Prostate gland (tissue), 2 donors: Measurements from ENCODE around the gene MAML3. TPM values are rescaled to one million over a fixed set of nuclear protein-coding genes. Genes with fewer than 3 reads are reported as not detected.

Source experiments
- DNase-seq: peaks from one replicate; pipeline ENCODE4 v3.0.0-alpha.2; 2019; ENCODE audit warnings: low spot score
- H3K27ac ChIP-seq, 2 donors: fragments of 200-600 bp; sonication (generic); 2 replicates each; pipeline ENCODE4 v1.5.1; 2017 to 2019
- H3K27me3 ChIP-seq: fragments of 200-600 bp; sonication (generic); replicated peaks from 2 replicates; pipeline ENCODE4 v1.5.1; 2019; ENCODE audit not compliant: insufficient read depth
- H3K36me3 ChIP-seq, 2 donors: fragments of 200-600 bp; sonication (generic); 1 replicate in 1 of 2; 2 replicates in 1 of 2; pipeline versions ENCODE4 v1.5.1 to v1.8.1; 2017 to 2019
- H3K4me1 ChIP-seq: fragments of 200-600 bp; sonication (generic); replicated peaks from 2 replicates; pipeline ENCODE4 v1.5.1; 2019
- H3K4me3 ChIP-seq, 2 donors: fragments of 200-600 bp; sonication (generic); 2 replicates each; pipeline ENCODE4 v1.5.1; 2017 to 2019
- H3K9me3 ChIP-seq: fragments of 200-600 bp; sonication (generic); 2 replicates; pipeline ENCODE4 v1.5.1; 2017
- POLR2A ChIP-seq: fragments of 450-650 bp; IDR thresholded peaks from one replicate; pipeline ENCODE4 v1.6.1; 2016; ENCODE audit warnings: antibody characterized with exemption, mild to moderate bottlenecking
- POLR2AphosphoS5 ChIP-seq: sonication (generic); formaldehyde crosslinking; IDR thresholded peaks from one replicate; pipeline ENCODE4 v1.6.1; 2017; ENCODE audit warnings: antibody characterized with exemption
- WGBS: methylation state at CpG from one replicate; pipeline ENCODE4 v1.1.5; 2018; 5-methylcytosine and 5-hydroxymethylcytosine counted together
- intact Hi-C: fragments of 100-400 bp; cut with DNase I; formaldehyde crosslinking; loops from one replicate; pipeline ENCODE4 v1.14.2; 2022
- total RNA-seq, 2 donors: library from RNA; depleted of rRNA; stranded (reverse); fragments of >200 nt; gene quantifications; one replicate each; pipeline ENCODE4 v1.1.0, GENCODE V29; 2016
- TF ChIP-seq, protein P1 (sequence below), 4 experiments: fragments of 200-600 bp in 2 of 4; fragments of 450-650 bp in 2 of 4; sonication (generic) in 2 of 4; IDR thresholded peaks; 1 replicate in 3 of 4; 2 replicates in 1 of 4; pipeline ENCODE4 v1.5.1; 2016 to 2019; ENCODE audit warnings: antibody characterized with exemption in 4 of 4, mild to moderate bottlenecking in 2 of 4, moderate library complexity in 2 of 4

MAML3 gene
- total RNA-seq, 2 donors from 2014 or later, result 15.0 to 30.6 TPM

DNA sequence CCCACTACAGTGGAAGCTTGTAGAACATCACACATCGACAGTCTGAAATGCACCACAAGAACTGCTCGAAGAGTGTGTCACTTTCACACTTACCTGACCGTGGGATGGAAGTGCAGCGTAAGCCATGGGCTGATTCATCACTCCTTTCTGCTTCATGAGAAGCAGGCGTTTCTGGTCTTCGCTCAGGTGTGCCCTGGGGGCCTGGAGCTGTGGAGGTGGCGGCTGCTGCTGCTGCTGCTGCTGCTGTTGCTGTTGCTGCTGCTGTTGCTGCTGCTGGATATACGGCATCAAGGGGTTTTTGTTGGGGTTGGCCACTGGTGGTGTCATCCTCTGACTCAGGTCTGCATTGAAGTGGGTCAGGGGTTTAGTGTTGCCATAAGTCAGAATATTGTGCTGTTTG is 264.7 kb downstream of the MAML3 start:
- Histone ChIP-seq H3K27me3 (no peaks in the 10 kb centered on the region), H3K36me3 (no peaks in the 10 kb centered on the region), H3K4me3 (no peak overlapping the region), H3K27ac (peak overlapping the region in 1 of 2 donors; percentile 27), H3K9me3 (no peaks in the 10 kb centered on the region), H3K4me1 (peaks cover 5% of the 10 kb centered on the region)
- no peak for DNase-seq
- WGBS, result 68% methylated on average over 8 of the region's 8 CpGs
- intact Hi-C loops, result no loop called here
- TF ChIP-seq, protein P1, sequence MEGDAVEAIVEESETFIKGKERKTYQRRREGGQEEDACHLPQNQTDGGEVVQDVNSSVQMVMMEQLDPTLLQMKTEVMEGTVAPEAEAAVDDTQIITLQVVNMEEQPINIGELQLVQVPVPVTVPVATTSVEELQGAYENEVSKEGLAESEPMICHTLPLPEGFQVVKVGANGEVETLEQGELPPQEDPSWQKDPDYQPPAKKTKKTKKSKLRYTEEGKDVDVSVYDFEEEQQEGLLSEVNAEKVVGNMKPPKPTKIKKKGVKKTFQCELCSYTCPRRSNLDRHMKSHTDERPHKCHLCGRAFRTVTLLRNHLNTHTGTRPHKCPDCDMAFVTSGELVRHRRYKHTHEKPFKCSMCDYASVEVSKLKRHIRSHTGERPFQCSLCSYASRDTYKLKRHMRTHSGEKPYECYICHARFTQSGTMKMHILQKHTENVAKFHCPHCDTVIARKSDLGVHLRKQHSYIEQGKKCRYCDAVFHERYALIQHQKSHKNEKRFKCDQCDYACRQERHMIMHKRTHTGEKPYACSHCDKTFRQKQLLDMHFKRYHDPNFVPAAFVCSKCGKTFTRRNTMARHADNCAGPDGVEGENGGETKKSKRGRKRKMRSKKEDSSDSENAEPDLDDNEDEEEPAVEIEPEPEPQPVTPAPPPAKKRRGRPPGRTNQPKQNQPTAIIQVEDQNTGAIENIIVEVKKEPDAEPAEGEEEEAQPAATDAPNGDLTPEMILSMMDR (IDR thresholded peaks at IDR 0.05), result no peak
- TF ChIP-seq POLR2AphosphoS5, result no peak
- TF ChIP-seq POLR2A, result no peak

DNA sequence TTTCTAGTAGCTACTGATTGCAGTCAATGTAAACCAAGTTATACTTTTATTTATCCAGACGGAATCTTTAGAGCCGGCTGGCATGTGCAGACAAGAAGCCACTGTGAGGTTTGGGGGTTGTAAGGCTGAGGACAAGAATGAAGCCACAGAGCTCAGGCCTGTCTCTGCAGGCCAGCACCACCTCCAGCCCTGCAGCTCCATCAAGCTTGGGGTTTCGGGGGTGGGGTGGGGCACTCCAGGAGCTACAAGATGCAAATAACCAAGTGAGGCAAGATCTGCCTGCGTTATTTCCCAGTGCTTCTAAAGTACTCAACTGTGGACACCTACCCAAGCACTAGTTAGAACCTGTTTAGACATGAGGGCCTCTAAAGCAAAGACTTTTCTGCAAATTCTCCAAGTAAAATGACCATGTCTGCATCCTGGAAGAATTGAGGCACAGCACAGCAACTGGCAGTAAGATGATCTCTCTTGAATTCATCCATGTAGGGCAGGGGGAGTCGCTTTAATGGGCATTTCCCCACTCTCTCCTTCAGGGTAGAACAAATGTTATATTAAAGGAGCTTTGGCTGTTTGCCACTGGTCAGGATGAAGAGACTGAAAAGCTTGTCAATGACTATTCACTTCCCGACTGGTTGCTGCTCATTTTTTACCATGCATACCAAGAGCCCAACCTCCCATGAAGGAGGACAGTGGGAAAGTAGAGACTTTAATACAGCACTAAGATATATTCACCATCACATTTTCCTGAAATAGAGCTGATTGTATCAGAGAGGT is 265.8 kb downstream of the MAML3 start:
- WGBS, result 31% methylated on average over 6 of the region's 6 CpGs
- TF ChIP-seq POLR2AphosphoS5 (peak; percentile 45), POLR2A (no peak)
- TF ChIP-seq, protein P1 (IDR thresholded peaks at IDR 0.05), result no peak
- peak overlapping the region; percentile 53 to 64 for H3K27ac ChIP-seq
- intact Hi-C loops, result no loop called here
- peaks cover 5% of the 10 kb centered on the region for H3K4me1 ChIP-seq
- H3K27me3 ChIP-seq, result no peaks in the 10 kb centered on the region
- peak; percentile 82 for DNase-seq
- H3K4me3 ChIP-seq, result no peak overlapping the region
- H3K9me3 ChIP-seq, result no peaks in the 10 kb centered on the region
- H3K36me3 ChIP-seq, result no peaks in the 10 kb centered on the region

DNA sequence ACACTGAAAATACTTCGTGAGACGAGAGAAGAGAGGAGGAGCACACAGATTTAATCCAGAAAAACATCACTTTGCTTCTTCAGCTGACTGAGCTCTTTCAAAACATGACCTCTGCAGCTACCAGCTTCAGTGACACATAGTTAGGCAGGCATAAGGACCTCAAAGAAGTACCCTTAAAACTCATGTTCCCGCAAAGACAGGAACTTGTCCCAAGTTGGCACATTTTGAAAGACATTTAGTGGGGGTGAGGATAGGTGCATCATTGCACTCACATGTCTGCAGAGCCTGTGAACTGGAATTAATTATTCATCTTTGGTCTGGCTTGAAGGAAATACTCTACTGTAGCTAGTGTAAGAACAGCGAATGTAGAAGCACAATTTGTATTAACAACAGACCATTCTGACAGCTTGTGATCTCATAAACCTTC is 266.6 kb downstream of the MAML3 start:
- WGBS, result 4% methylated on average over 4 of the region's 4 CpGs
- TF ChIP-seq, protein P1 (IDR thresholded peaks at IDR 0.05), result no peak
- TF ChIP-seq POLR2A, result no peak
- no peak for TF ChIP-seq POLR2AphosphoS5
- DNase-seq, result no peak
- intact Hi-C loops, result no loop called here
- Histone ChIP-seq H3K36me3 (no peaks in the 10 kb centered on the region), H3K27me3 (no peaks in the 10 kb centered on the region), H3K9me3 (no peaks in the 10 kb centered on the region), H3K4me3 (peak overlapping the region in 1 of 2 donors; percentile 14), H3K27ac (peak overlapping the region; percentile 53 to 64), H3K4me1 (peaks cover 5% of the 10 kb centered on the region)

DNA sequence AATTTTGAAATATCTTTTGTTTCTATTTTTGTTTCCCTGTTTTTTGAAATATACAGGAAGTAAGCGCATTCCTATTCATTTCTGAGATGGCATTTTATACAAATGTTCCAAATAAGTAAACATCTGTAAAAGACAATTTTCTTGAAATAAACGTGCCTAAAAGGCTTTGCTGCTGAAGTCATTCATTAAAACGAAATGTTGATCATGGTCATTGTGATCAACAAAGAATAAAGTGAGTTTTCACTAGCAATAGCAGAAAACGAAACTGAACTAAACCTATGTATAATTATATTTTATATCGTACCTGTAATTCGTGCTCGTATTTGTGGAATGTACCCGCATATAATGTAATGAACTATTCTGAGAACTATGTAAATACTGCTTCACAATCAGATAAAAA is 267.2 kb downstream of the MAML3 start:
- Histone ChIP-seq H3K4me1 (peaks cover 5% of the 10 kb centered on the region), H3K27ac (peak overlapping the region; percentile 53 to 64), H3K27me3 (no peaks in the 10 kb centered on the region), H3K36me3 (no peaks in the 10 kb centered on the region), H3K9me3 (no peaks in the 10 kb centered on the region), H3K4me3 (peak overlapping the region; percentile 12 to 14)
- no peak for TF ChIP-seq POLR2AphosphoS5
- TF ChIP-seq, protein P1 (IDR thresholded peaks at IDR 0.05), result no peak
- intact Hi-C loops, result no loop called here
- 17% methylated on average over 8 of the region's 8 CpGs for WGBS
- no peak for DNase-seq

DNA sequence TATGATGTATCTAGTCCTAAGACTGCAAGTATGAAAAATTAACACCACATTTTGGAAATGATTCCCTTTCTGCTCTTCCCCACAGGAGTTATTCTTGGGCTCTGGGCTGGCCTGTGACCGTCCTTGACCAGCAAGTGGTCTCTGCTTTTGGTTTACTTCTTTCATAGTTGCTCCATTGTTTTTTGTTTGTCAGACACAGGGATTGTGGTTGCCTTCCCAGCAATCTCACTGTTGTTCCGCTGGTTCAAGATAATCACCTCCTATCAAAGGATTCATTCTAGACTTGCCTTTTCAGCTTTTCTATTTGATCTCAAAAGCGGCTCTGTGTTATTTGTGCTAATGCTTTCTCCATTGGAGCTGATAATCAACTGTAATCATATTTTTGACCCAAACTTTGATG is 269.5 kb downstream of the MAML3 start:
- Histone ChIP-seq H3K9me3 (no peaks in the 10 kb centered on the region), H3K4me3 (no peak overlapping the region), H3K36me3 (no peaks in the 10 kb centered on the region), H3K27ac (no peak overlapping the region), H3K4me1 (peaks cover 5% of the 10 kb centered on the region), H3K27me3 (no peaks in the 10 kb centered on the region)
- no peak for DNase-seq
- intact Hi-C loops, result no loop called here
- 99% methylated on average over 3 of the region's 3 CpGs for WGBS
- TF ChIP-seq, protein P1 (IDR thresholded peaks at IDR 0.05), result no peak
- TF ChIP-seq POLR2A (no peak), POLR2AphosphoS5 (no peak)
